MCF 10A (cell line): Measurements from ENCODE around the gene BDKRB2. TPM values are rescaled to one million over a fixed set of nuclear protein-coding genes. Genes with fewer than 3 reads are reported as not detected.

Experiments used
- BruUV-seq: library from RNA; stranded (reverse); fragments of 400-500 nt; replicated peaks from 2 replicates; lab custom pipeline; 2021; lab: Mats Ljungman, UMichigan
- CTCF ChIA-PET: fragments of 300-600 bp; sonication (Branson Sonifier 250); formaldehyde crosslinking; extraction: SDS; loops from one replicate; lab custom pipeline; 2021; ENCODE audit warnings: antibody characterized with exemption, inconsistent platforms; lab: Yijun Ruan, JAX
- POLR2A ChIA-PET: fragments of 300-600, 350-650 bp; sonication (Branson Sonifier 250); formaldehyde crosslinking; extraction: SDS; loops from one replicate; lab custom pipeline; 2020; ENCODE audit warnings: antibody characterized with exemption, inconsistent platforms; lab: Yijun Ruan, JAX
- DNase-seq: peaks from one replicate; pipeline ENCODE4 v3.0.0-alpha.2; 2018; ENCODE audit not compliant: unreplicated experiment
- H3K27ac Mint-ChIP-seq: one replicate; pipeline ENCODE4 v1.8.0; 2022; ENCODE audit warnings: mild to moderate bottlenecking, low read depth, mixed read lengths; ENCODE audit not compliant: unreplicated experiment
- H3K27me3 Mint-ChIP-seq: one replicate; pipeline ENCODE4 v1.8.0; 2022; ENCODE audit warnings: mixed read lengths; ENCODE audit not compliant: insufficient read depth, unreplicated experiment
- H3K36me3 Mint-ChIP-seq: one replicate; pipeline ENCODE4 v1.8.0; 2022; ENCODE audit warnings: mild to moderate bottlenecking, moderate library complexity, mixed read lengths; ENCODE audit not compliant: insufficient read depth, unreplicated experiment
- H3K4me1 Mint-ChIP-seq: one replicate; pipeline ENCODE4 v1.8.0; 2022; ENCODE audit warnings: mixed read lengths; ENCODE audit not compliant: insufficient read depth, unreplicated experiment
- H3K4me3 Mint-ChIP-seq: one replicate; pipeline ENCODE4 v1.8.0; 2022; ENCODE audit warnings: mild to moderate bottlenecking, moderate library complexity, mixed read lengths; ENCODE audit not compliant: unreplicated experiment
- H3K9me3 Mint-ChIP-seq: one replicate; pipeline ENCODE4 v1.8.0; 2022; ENCODE audit warnings: mixed read lengths; ENCODE audit not compliant: unreplicated experiment
- CTCF ChIP-seq: fragments of 200-600 bp; IDR thresholded peaks from one replicate; pipeline ENCODE4 v1.8.0; 2022; ENCODE audit warnings: antibody characterized with exemption, mild to moderate bottlenecking; ENCODE audit not compliant: unreplicated experiment
- intact Hi-C: fragments of 100-400 bp; cut with micrococcal nuclease; formaldehyde crosslinking; loops from 2 replicates; pipeline ENCODE4 v1.14.1; 2022
- total RNA-seq: library from RNA; stranded (reverse); gene quantifications from 2 replicates; pipeline ENCODE4 v1.2.3, GENCODE V29; 2022

Gene BDKRB2
- total RNA-seq, 1 experiment from 2014 or later: 2.8 TPM

GRCh38 chr14:96250485-96250884 lies 45.8 kb downstream of the BDKRB2 start:
- ChIA-PET POLR2A (interaction anchor here (0.8 kb wide), 1 partner anchor 10 kb away, joined by 3 read pairs; no protein-coding TSS in a partner anchor), CTCF (no interaction called here)
- no peak overlapping the region for H3K4me3 Mint-ChIP-seq
- intact Hi-C loops: no loop called here
- no peaks in the 10 kb centered on the region for H3K9me3 Mint-ChIP-seq
- no peaks in the 10 kb centered on the region for H3K36me3 Mint-ChIP-seq
- H3K27ac Mint-ChIP-seq: no peak overlapping the region
- TF ChIP-seq CTCF: no peak
- peaks cover 55% of the 10 kb centered on the region for H3K4me1 Mint-ChIP-seq
- BruUV-seq: no TSS peak
- no peak for DNase-seq
- no peaks in the 10 kb centered on the region for H3K27me3 Mint-ChIP-seq

GRCh38 chr14:96251656-96252155 lies 47.1 kb downstream of the BDKRB2 start:
- TF ChIP-seq CTCF: no peak
- no peaks in the 10 kb centered on the region for H3K27me3 Mint-ChIP-seq
- DNase-seq: no peak
- peak overlapping the region; percentile 61 for H3K27ac Mint-ChIP-seq
- no peaks in the 10 kb centered on the region for H3K36me3 Mint-ChIP-seq
- H3K4me1 Mint-ChIP-seq: peaks cover 51% of the 10 kb centered on the region
- H3K4me3 Mint-ChIP-seq: no peak overlapping the region
- H3K9me3 Mint-ChIP-seq: no peaks in the 10 kb centered on the region
- POLR2A ChIA-PET: no interaction called here
- intact Hi-C loops: no loop called here
- no TSS peak for BruUV-seq
- CTCF ChIA-PET: interaction anchor here (0.6 to 0.7 kb wide), 2 partner anchors 9 to 27 kb away, joined by 3 to 4 read pairs; no protein-coding TSS in a partner anchor

GRCh38 chr14:96252323-96252998 lies 47.8 kb downstream of the BDKRB2 start:
- Mint-ChIP-seq H3K36me3 (no peaks in the 10 kb centered on the region), H3K9me3 (no peaks in the 10 kb centered on the region), H3K4me3 (no peak overlapping the region), H3K27me3 (no peaks in the 10 kb centered on the region), H3K27ac (peak overlapping the region; percentile 61), H3K4me1 (peaks cover 44% of the 10 kb centered on the region)
- ChIA-PET POLR2A (interaction anchor here (1.5 kb wide), 1 partner anchor 27 kb away, joined by 5 read pairs; no protein-coding TSS in a partner anchor), CTCF (interaction anchor here (0.7 to 1.2 kb wide), 4 partner anchors 10 to 157 kb away, joined by 3 to 4 read pairs (median 4); no protein-coding TSS in a partner anchor)
- intact Hi-C loops: no loop called here
- DNase-seq: no peak
- TF ChIP-seq CTCF: no peak
- no TSS peak for BruUV-seq

- no TSS peak for BruUV-seq
- Mint-ChIP-seq H3K4me3 (no peak overlapping the region), H3K27me3 (no peaks in the 10 kb centered on the region), H3K9me3 (no peaks in the 10 kb centered on the region), H3K36me3 (no peaks in the 10 kb centered on the region), H3K4me1 (peaks cover 43% of the 10 kb centered on the region), H3K27ac (no peak overlapping the region)
- TF ChIP-seq CTCF: no peak
- intact Hi-C loops: no loop called here
- ChIA-PET CTCF (interaction anchor here (0.9 to 1.2 kb wide), 3 partner anchors 24 to 157 kb away, joined by 3 to 4 read pairs (median 3); no protein-coding TSS in a partner anchor), POLR2A (interaction anchor here (0.5 to 1.5 kb wide), 2 partner anchors 28 to 162 kb away, joined by 3 to 5 read pairs; no protein-coding TSS in a partner anchor)
- peak; percentile 82 for DNase-seq
These were observed 48.4 kb downstream of the BDKRB2 start for GRCh38 chr14:96252999-96253539.
